Stimulated activated CD4-positive, alpha-beta T cell treated with anti-CD3 and anti-CD28 coated beads, TNF-alpha, amount 100 ng/mL, for 4 hours (primary cell): Measurements from ENCODE around the gene FNTB.
"Not testable (repeated sequence)": the region's sequence is repeated elsewhere in the genome, so short reads cannot be mapped to it uniquely, and the experiment has no call there.

Experiments used
- DNase-seq, 3 experiments: peaks; one replicate each; pipeline ENCODE4 v3.0.0-alpha.2; 2020; ENCODE audit warnings: low read depth in 3 of 3

Gene FNTB

DNA sequence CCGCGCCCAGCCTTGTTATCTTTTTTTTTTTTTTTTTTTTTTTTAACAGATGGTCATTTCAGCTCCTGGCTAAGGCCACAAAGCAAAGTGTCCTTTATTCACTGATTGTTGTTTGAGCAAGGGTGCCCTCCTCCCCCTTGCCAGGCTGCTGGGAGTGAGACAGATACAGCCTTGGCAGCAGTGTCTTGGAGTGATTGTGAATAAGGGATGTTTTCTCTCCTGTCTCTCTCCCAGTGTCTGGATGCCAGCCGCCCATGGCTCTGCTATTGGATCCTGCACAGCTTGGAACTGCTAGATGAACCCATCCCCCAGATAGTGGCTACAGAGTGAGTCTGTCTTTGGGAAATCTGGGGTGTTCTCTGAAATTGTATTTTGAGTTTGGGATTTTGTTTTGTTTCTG, 28.7 kb downstream of the FNTB start:
- DNase-seq, result no peak

DNA sequence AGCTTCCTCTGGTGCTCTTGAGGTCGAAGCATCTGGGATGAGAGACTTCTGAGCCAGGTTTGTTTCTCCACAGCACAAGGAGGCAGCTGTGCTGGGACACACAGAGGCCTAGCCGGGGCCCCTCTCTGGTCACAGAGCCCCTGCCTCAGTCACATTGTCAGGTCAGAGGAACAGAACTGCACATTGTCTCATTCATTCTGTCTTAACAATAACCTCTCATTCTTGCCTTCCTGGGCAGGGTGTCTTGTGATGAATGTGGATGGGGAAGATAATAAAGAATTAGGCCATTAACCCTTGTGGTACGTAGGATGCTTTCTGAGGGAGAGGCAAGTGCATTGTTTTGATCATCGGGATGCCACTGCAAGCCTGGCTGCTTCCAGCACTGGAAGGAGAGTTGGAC, 29.8 kb downstream of the FNTB start:
- no peak for DNase-seq

GRCh38 chr14:65019944-65020566, 33.4 kb downstream of the FNTB start:
- DNase-seq, result no peak

GRCh38 chr14:65024957-65025356, 38.3 kb downstream of the FNTB start:
- no peak for DNase-seq

DNA sequence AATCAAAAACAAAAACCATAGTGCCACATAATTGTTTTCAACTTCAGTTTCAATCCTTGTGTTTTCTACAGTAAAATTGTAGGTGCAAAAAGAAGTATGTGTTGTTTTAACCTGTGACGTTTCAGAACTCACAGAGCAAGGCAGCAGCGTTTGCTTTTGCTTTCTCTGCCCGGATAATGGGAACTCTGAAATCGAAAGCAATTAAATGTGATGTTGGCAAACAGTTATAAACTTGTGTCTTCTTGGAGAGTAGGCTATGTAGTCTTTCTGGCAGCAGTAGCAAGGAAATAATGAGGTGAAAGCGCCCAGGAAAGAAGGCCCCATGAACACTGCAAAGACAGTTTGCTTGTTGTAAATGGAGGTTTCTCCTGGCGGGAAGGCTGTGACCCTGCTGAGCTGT, 39.1 kb downstream of the FNTB start:
- DNase-seq, result no peak

DNA sequence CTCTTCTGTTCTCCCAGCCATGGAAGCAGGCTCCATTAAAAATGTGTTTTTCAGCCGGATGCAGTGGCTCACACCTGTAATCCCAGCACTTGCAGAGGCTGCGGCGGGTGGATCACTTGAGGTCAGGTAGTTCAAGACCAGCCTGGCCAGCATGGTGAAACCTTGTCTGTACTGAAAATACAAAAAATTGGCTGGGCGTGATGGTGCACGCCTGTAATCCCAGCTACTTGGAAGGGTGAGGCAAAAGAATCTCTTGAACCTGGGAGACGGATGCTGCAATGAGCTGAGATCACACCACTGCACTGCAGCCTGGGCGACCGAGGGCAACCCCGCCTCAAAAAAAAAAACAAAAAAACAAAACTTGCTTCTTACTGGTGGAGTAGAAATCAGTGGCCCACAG, 39.8 kb downstream of the FNTB start:
- DNase-seq, result no peak

GRCh38 chr14:65027127-65027799, 40.6 kb downstream of the FNTB start:
- no peak for DNase-seq

- no peak for DNase-seq
Observed at GRCh38 chr14:65028937-65029336, 42.2 kb downstream of the FNTB start.

DNA sequence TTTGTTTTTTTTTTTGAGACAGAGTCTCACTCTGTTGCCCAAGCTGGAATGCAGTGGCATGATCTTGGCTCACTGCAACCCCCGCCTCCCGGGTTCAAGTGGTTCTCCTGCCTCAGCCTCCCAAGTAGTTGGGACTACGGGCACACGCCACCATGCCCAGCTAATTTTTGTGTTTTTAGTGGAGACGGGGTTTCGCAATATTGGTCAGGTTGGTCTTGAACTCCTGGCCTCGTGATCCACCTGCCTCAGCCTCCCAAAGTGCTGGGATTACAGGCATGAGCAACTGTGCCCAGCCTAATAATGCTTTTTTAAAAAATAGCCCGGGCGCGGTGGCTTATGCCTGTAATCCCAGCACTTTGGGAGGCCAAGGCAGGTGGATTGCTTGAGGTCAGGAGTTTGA, 44.6 kb downstream of the FNTB start:
- DNase-seq, result not testable (repeated sequence)

GRCh38 chr14:65032319-65032718, 45.6 kb downstream of the FNTB start:
- no peak for DNase-seq

- DNase-seq, result no peak
Observed at GRCh38 chr14:65033181-65033580, 46.5 kb downstream of the FNTB start.

DNA sequence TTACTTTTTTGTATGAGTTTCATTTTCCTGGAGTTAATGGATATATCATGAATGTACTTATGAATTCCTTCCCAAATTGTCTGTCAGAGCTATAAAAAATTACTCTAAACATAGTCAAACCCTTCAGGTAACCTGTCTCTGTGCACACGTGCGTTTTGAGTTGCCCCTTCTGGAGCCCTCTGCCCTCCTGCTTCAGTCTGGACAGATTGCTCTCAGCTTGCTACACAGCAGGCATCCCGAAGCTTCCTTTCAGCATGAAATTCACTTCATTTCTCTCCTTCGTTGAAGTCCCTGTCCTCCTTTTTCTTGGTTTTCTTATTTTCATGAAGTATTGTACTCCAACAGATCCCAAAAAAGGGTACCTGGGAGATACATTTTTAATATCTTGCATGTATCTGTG, 47.3 kb downstream of the FNTB start:
- no peak for DNase-seq

GRCh38 chr14:65035049-65035448, 48.4 kb downstream of the FNTB start:
- no peak for DNase-seq

DNA sequence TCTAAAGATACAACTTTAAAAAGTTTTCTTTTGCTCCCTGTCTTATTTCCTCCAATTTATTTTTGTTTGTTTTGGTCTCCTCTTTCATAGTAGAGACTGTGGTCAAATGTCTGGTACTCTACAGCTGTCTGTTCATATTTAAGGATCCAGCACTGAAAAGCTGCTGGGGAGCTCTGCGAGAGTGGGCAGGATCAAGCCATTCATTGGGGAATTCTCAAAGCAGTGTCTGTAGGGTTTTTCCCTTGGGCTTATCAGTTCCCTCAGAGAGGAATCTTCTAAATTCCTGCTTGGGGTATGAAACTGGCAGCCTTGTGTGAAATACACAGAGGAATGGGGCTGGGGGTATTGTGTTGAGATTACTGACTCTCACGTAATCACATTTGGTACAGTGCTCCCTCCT, 52.3 kb downstream of the FNTB start:
- DNase-seq, result no peak

- DNase-seq, result no peak
Observed at GRCh38 chr14:65040666-65041433, 54.2 kb downstream of the FNTB start.

DNA sequence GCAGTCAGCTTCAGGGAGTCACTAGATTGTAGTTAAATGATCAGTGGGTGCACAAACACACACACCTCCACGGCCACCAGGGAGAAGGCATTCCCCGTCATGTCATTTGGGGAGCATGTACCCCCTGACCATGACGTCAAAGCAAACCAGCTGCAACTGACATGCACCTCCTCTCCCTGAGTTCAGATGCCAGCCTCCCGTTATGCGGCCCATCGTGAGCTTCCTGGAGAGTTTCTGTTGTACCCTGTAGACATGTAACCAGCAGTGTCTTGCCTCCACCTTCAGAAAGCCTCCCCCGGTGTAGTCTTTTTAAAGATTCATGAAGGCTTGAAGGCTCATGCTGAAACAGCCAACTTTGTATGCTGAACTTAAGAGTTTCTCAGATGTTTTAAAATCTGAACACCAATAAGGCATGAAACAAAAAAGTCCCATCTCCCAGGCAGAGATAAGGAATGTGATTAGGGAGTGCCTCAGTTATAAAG, 54.8 kb downstream of the FNTB start:
- no peak for DNase-seq

GRCh38 chr14:65042296-65042695, 55.6 kb downstream of the FNTB start:
- no peak for DNase-seq

- DNase-seq, result no peak
Observed at GRCh38 chr14:65042731-65043372, 56.2 kb downstream of the FNTB start.

- DNase-seq, result no peak
Observed at GRCh38 chr14:65043893-65044595, 57.3 kb downstream of the FNTB start.

- no peak for DNase-seq
Observed at GRCh38 chr14:65044596-65044959, 57.9 kb downstream of the FNTB start.

DNA sequence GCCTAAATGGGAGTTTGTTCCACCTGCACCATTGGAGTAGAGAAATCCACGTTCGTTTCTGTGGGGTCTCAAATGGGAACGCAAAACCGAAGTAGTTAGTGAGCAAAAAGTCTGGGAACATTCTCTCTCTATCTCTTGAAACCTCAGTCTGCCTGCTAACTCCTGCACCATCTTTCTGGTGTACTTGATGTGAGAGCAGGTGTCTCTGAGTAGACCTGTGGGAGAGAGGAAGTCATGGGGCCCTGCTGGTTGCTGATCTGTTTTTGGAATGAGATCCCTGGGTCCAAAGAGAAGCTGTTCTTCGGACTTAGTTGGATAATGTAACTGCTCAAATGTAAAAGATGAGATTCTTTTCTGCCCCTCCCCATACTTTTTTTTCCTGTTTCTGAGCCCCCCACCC, 58.3 kb downstream of the FNTB start:
- no peak for DNase-seq

- no peak for DNase-seq
Observed at GRCh38 chr14:65045709-65046108, 59.0 kb downstream of the FNTB start.
